HG03045 (cell line): Measurements from ENCODE around the gene EXOC6B.

Experiments used
- ATAC-seq: cut with Tn5 transposase; IDR thresholded peaks from one replicate; pipeline ENCODE4 v1.9.1; 2021; ENCODE audit warnings: mild to moderate bottlenecking, moderate library complexity; ENCODE audit not compliant: unreplicated experiment

EXOC6B gene

GRCh38 chr2:72293620-72294019 lies 532.2 kb downstream of the EXOC6B start:
- ATAC-seq: no peak

GRCh38 chr2:72292433-72292832 lies 533.4 kb downstream of the EXOC6B start:
- ATAC-seq: no peak

- no peak for ATAC-seq
Measured at GRCh38 chr2:72291059-72291458, 534.8 kb downstream of the EXOC6B start.

DNA sequence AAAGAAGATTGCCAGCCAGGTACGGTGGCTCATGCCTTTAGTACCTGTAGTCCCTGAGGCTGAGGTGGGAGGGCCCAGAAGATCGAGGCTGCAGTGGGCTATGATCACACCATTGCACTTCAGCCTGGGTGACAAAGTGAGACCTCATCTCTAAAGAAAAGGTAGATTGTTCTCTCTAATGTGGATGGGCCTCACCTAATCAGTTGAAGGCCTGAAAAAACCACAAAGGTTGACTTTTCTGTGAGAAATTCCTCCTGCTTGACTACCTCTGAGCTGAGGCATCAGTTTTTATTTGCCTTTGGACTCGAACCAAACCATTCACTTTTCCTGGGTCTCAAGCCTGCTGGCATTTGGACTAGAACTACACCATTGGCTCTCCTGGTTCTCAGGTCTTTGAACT lies 536.1 kb downstream of the EXOC6B start:
- ATAC-seq: no peak

DNA sequence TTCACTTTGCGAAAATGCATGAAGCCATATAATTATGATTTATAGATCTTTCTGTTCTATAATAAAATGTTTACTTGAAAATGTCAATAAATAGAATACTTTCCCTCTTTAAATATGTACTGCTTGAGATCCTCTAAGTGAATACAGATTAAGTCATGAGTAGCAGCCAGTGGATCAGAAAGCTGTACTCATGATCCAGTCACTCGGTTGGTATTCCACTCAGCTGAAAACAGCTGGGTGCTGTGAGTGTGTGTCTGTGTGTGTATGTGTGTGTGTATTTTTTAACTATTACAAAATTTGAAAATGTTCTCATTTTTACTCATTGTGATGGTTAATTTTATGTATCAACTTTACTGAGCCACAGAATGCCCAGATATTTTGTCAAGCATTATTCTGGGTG lies 536.5 kb downstream of the EXOC6B start:
- ATAC-seq: no peak

DNA sequence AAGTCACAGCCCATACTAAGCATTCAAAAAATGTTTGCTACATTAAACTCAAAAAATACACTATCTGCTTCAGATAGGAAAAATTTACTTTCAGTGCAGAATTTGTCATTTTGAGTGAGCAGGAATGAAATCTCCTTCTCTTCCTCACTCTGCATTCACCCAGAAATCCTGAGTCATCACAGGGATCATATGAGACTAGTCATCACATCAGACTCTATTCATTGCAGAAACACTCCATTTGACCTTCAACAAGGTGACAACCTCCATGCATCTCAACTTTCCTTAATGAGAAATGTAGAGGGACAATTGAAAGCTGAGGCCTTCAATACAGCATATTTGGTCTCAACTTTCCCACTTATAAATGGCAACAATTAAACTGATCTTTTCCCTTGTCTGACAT lies 547.8 kb downstream of the EXOC6B start:
- no peak for ATAC-seq

DNA sequence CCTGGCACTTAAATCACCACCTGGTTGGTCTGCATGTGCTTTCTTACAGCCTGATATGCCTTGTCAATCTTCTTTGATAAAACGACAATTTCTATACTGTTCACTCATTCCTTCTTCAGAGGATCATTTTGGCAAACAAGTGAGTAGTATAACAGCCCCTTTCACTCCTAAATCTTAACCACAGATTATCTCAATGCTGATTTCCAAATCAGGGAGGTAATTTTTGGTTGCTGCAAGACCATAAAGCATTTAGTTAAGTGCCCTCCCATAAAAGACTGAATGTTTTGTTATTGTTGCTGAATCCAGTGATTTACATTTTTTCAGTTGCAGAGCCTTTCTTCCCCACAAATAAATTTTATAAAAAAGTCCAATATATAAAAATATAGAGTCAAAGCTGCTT lies 549.0 kb downstream of the EXOC6B start:
- ATAC-seq: no peak

DNA sequence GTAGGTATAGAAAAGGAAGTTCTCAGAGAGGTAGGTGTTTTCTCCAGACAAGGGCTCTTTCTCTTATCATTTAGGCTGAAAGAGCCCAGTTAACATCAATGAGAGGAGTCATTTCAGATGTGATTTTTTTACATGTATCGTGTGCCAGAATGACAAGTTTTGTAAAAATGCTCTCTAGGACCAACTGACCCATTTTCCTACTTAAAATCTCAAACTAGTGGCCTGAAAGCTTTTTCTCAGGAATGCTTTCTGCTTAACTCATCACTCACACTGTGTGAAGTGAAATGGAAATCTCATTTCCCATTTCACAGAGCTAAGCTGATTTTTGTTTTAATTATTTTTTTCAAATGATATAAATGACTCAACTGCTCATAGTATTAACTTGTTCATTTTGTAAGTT lies 549.5 kb downstream of the EXOC6B start:
- no peak for ATAC-seq

GRCh38 chr2:72275084-72275483 lies 550.7 kb downstream of the EXOC6B start:
- no peak for ATAC-seq

DNA sequence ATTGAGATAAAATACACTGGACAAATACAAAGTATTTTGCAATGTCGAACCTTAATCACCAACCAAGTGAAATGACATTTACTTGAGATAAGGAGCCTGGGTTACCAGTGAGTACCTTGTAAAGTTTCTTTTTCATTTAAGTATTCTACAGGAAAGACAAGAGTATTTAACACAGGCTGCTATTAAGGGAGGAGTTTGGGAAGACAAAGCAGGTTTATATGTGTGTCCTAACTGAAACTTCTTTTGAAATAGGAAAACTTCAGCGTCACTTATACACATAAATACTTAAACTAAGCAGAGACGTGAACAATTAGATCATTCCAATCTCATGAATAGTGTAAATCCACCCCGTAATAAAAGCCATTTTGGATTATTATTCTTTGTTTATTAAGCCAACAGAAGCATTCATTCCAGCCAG lies 551.4 kb downstream of the EXOC6B start:
- no peak for ATAC-seq

GRCh38 chr2:72273384-72273783 lies 552.4 kb downstream of the EXOC6B start:
- no peak for ATAC-seq

DNA sequence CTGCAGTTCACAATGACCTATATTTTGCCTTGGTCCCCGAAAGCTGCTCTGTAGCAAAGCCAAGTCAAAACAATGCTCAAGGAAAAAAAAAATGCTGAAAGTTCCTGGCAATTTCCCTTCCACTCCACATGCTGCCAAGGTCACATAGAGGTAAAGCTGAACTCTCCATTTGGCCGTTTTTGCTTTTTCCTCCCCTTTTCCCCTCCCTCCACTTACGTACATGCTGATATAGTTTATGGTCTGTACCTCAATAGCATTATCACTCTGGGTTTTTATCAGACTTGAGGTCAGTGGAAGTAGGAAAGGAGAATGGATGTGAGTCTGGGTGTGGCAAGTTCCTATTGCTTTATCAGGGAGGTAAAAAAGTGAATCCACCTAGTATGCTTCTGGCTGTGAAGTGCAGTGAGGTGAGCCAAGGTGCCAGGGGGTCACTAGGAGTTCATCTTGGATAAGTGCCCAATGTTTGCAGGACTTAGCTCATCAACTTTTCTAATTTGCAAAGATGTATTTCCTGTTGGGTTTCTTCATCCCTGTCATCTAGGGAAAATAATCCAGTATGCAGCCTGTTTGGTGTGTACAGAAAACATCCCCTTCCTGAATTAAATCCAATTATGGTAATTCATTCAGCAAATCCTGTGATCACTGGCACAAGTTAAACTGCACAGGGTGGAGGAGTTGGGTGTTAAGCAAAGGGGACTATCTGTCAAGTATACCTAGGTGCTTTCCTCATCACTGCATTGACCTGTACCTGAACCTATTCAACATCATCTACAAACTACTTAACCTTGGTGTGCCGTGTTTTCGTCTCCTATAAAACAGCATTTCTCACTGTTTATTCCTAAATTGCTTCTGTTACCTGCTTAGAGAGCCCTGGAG lies 553.8 kb downstream of the EXOC6B start:
- no peak for ATAC-seq

- no peak for ATAC-seq
Measured at GRCh38 chr2:72271276-72271614, 554.6 kb downstream of the EXOC6B start.

DNA sequence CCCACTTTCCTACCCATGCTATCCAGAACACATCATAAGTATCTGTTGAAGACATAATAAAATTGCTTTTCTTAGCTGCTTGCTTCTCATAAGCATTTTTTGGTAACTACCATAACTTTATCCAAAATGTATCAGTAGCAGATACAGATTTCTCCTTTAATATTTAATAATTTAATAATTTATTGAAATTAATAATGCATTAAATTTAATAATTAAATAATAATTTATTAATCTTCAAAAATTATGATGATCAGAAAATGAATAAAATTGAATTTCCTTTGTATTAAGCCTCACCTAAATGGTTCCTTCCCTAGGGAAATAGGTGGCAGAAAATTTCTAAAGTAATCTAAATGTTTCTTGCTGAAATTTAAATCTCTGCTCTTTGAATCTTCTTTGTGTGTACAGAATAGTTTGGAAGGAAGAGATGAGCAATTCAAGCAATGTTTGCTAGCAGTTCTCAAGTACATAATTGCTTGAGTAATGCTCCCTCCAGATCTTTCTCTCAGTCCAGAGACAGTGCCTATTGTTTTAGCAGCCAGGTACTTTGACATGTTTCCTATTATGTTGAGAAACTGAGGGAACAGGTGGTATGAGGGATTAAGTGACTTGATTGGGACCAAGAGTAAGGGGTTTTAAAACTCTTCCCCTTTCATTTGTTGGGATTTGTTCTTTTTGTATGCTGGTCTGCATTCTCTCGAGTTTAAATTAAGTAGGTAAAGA lies 555.1 kb downstream of the EXOC6B start:
- no peak for ATAC-seq

DNA sequence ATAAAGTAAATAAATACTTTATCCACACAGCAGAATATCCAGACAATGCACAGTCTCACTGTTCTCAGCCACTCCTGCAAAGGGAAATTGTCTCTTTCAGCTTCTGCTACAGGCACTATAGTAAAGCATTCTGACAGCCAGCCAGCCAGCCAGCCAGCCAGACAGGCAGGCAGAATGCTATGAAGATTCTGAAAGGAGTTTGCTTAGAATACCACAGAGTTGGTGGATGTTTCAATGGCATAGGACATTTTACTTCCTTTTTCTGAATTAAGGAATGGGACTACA lies 562.1 kb downstream of the EXOC6B start:
- ATAC-seq: no peak

DNA sequence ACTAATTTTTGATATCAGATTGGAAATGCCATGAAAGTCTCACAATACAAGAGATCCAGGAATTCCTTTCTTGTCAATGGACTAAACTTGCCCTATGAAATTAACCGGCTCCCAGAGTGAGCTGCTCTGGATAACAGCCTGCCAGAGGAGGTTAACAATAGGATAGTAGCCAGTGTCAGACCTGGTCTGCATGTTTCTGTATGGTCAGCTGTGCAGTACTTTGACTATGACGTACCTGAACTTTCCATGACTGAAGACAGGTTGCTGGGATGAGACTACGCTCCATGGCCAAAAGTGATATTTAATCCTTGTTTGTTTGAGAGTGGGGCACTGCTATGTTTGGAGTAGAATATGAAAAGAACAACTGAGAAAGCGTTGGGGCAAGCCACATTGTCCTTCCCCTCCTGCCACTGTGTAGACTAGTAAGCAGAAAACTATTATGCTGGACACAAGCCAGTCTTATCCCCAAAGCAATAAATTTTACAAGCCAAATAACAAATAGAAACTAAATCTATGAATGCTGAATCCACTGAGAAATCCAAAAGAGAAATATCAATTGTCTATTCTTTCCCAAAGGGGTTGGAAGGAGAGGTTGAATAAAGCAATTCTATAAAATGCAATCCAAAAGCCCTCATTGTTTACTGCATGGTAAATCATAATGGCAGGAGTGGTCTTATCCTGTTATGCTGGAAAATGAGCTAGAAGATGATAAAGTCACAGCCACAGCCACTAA lies 562.6 kb downstream of the EXOC6B start:
- ATAC-seq: no peak

- ATAC-seq: no peak
Measured at GRCh38 chr2:72261076-72261475, 564.8 kb downstream of the EXOC6B start.

DNA sequence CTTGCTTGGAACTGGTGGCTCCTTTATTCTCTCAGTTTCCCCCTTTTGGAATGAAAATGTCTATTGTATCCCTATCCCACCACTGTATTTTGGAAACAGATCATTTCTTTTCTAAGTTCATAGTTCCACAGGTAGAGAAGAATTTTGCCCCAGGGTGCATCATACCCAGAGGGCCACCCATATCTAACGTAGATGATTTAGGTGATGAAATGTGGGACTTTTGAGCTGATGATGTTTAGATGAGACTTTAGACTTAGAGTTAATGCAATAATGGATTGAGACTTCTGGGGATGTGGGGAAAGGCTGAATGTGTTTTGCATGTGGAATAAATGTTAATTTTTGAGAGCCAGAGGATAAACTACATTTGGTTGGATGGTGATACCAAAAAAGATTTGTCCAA lies 570.3 kb downstream of the EXOC6B start:
- ATAC-seq: no peak

DNA sequence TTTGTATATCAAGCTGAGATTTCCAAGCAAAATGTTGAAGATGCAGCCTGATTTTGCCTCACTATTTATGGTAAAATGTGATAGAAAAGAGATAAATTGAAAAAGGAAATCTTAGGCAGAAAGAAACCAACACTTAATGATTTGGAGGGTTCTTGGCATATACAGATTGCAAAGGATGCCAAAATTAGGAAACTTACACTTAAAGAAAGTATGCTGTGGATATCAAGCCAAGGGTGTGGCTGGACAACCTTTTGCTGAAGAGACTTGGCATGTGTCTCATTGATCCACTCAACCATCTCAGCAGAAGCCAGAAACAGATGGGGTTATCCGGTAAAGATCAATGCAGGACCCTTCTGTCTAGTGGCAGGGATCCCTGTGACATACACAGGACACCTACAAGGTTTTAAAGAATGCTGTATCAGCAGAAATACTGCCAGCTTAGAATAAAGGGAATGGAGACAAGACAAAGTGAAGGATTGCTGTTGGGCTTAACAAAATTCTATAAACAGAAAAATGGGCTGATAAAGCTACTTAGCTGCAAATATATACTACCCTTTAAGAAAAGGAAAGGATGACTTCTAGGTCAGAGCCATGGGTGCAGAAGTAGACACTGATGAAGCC lies 570.9 kb downstream of the EXOC6B start:
- ATAC-seq: no peak

GRCh38 chr2:72238311-72238710 lies 587.5 kb downstream of the EXOC6B start:
- no peak for ATAC-seq

- no peak for ATAC-seq
Measured at GRCh38 chr2:72237549-72237948, 588.3 kb downstream of the EXOC6B start.
